IMR-90 (cell line): ENCODE data around the gene CDK5. TPM values are rescaled to one million over a fixed set of nuclear protein-coding genes. Genes with fewer than 3 reads are reported as not detected.

Source experiments
- ATAC-seq: fragments of 200-7000 bp; cut with Tn5 transposase; 2 replicates; pipeline ENCODE4 v1.9.1; 2020; ENCODE audit warnings: low read depth, mild to moderate bottlenecking, moderate library complexity
- BruUV-seq: library from RNA; stranded (reverse); fragments of 400-500 nt; replicated peaks from 2 replicates; lab custom pipeline; 2021; lab: Mats Ljungman, UMichigan
- CTCF ChIA-PET: fragments of 300-600 bp; formaldehyde crosslinking; extraction: SDS; loops from one replicate; lab custom pipeline; 2021; ENCODE audit warnings: antibody characterized with exemption; lab: Yijun Ruan, JAX
- POLR2A ChIA-PET: fragments of 300-600 bp; sonication (Branson Sonifier 250); formaldehyde crosslinking; loops from one replicate; lab custom pipeline; 2022; ENCODE audit warnings: antibody characterized with exemption; ENCODE audit not compliant: unreplicated experiment; lab: Charles Lee
- DNase-seq: peaks from one replicate; pipeline ENCODE4 v3.0.0; 2013
- H2AFZ ChIP-seq: replicated peaks from 2 replicates; pipeline ENCODE3; 2013; ENCODE audit warnings: low read length, mild to moderate bottlenecking; ENCODE audit not compliant: poor library complexity
- H2AK5ac ChIP-seq: 2 replicates; pipeline ENCODE4 v1.6.1; 2013; ENCODE audit warnings: low read depth, low read length, inconsistent platforms
- H2AK9ac ChIP-seq: replicated peaks from 2 replicates; pipeline ENCODE3; 2013; ENCODE audit warnings: mild to moderate bottlenecking, low read depth, low read length, moderate library complexity; ENCODE audit not compliant: poor library complexity
- H2BK120ac ChIP-seq: 2 replicates; pipeline ENCODE4 v1.6.1; 2013; ENCODE audit warnings: low read depth, low read length, inconsistent platforms
- H2BK15ac ChIP-seq: 3 replicates; pipeline ENCODE4 v1.6.1; 2013; ENCODE audit warnings: low read depth, low read length, inconsistent platforms
- H2BK20ac ChIP-seq: 2 replicates; pipeline ENCODE4 v1.6.1; 2013; ENCODE audit warnings: low read depth, mild to moderate bottlenecking, inconsistent platforms, low read length, moderate library complexity
- H2BK5ac ChIP-seq: 2 replicates; pipeline ENCODE4 v1.6.1; 2013; ENCODE audit warnings: mild to moderate bottlenecking, low read depth, low read length, inconsistent platforms; ENCODE audit not compliant: poor library complexity, severe bottlenecking
- H3K14ac ChIP-seq: replicated peaks from 2 replicates; pipeline ENCODE4 v1.6.1; 2013; ENCODE audit warnings: low read depth, low read length, inconsistent platforms
- H3K18ac ChIP-seq: 2 replicates; pipeline ENCODE4 v1.6.1; 2013; ENCODE audit warnings: low read depth, low read length, control low read depth
- H3K23ac ChIP-seq: 2 replicates; pipeline ENCODE4 v1.6.1; 2013; ENCODE audit warnings: low read depth, low read length, inconsistent platforms
- H3K27ac ChIP-seq: 2 replicates; pipeline ENCODE4 v1.5.1; 2013; ENCODE audit warnings: mild to moderate bottlenecking, control low read depth, low read length; ENCODE audit not compliant: insufficient read depth
- H3K27me3 ChIP-seq: 2 replicates; pipeline ENCODE4 v1.6.1; 2013; ENCODE audit warnings: low read length; ENCODE audit not compliant: control insufficient read depth, insufficient read depth
- H3K36me3 ChIP-seq: 2 replicates; pipeline ENCODE4 v1.6.1; 2013; ENCODE audit warnings: low read length, mixed read lengths; ENCODE audit not compliant: control insufficient read depth, insufficient read depth
- H3K4ac ChIP-seq: 2 replicates; pipeline ENCODE4 v1.6.1; 2013; ENCODE audit warnings: low read depth, low read length, inconsistent platforms
- H3K4me1 ChIP-seq: 2 replicates; pipeline ENCODE4 v1.6.1; 2013; ENCODE audit warnings: low read length, mixed read lengths; ENCODE audit not compliant: control insufficient read depth, insufficient read depth
- H3K4me2 ChIP-seq: 2 replicates; pipeline ENCODE4 v1.6.1; 2013; ENCODE audit warnings: low read depth, mild to moderate bottlenecking, control low read depth, low read length, moderate library complexity
- H3K4me3 ChIP-seq: 2 replicates; pipeline ENCODE4 v1.5.1; 2013; ENCODE audit warnings: low read depth, mild to moderate bottlenecking, control low read depth, low read length, moderate library complexity; ENCODE audit not compliant: insufficient read depth
- H3K56ac ChIP-seq: 2 replicates; pipeline ENCODE4 v1.6.1; 2013; ENCODE audit warnings: low read length, inconsistent platforms; ENCODE audit not compliant: insufficient read depth; ENCODE audit errors: extremely low read depth
- H3K79me1 ChIP-seq, 2 experiments: 2 replicates each; pipeline ENCODE4 v1.6.1; 2013; ENCODE audit warnings: low read length in 2 of 2, inconsistent platforms in 1 of 2, low read depth in 1 of 2
- H3K9ac ChIP-seq: 2 replicates; pipeline ENCODE4 v1.6.1; 2013; ENCODE audit warnings: low read depth, low read length, control low read depth
- H3K9me1 ChIP-seq: 2 replicates; pipeline ENCODE4 v1.6.1; 2013; ENCODE audit warnings: low read length, inconsistent platforms; ENCODE audit not compliant: insufficient read depth
- H3K9me3 ChIP-seq: 2 replicates; pipeline ENCODE4 v1.6.1; 2013; ENCODE audit warnings: low read length; ENCODE audit not compliant: control insufficient read depth, insufficient read depth
- H4K20me1 ChIP-seq: 2 replicates; pipeline ENCODE4 v1.6.1; 2013; ENCODE audit warnings: low read length, inconsistent platforms; ENCODE audit not compliant: insufficient read depth
- H4K5ac ChIP-seq: 2 replicates; pipeline ENCODE4 v1.6.1; 2013; ENCODE audit warnings: mild to moderate bottlenecking, low read depth, low read length, control low read depth
- H4K8ac ChIP-seq, 2 experiments: 2 replicates each; pipeline ENCODE4 v1.6.1; 2013; ENCODE audit warnings: low read depth in 2 of 2, low read length in 2 of 2, control low read depth in 1 of 2, inconsistent platforms in 1 of 2
- H4K91ac ChIP-seq: 2 replicates; pipeline ENCODE4 v1.6.1; 2013; ENCODE audit warnings: low read depth, low read length, inconsistent platforms; ENCODE audit not compliant: insufficient read depth
- CHD1 ChIP-seq: IDR thresholded peaks from 2 replicates; pipeline ENCODE4 v1.6.1; 2012; ENCODE audit warnings: low read depth, low read length, improper control_type of control experiment
- MXI1 ChIP-seq: IDR thresholded peaks from 2 replicates; pipeline ENCODE4 v1.6.1; 2012; ENCODE audit warnings: low read depth, mild to moderate bottlenecking, low read length, moderate library complexity, borderline replicate concordance
- POLR2A ChIP-seq: IDR thresholded peaks from 2 replicates; pipeline ENCODE4 v1.6.1; 2012; ENCODE audit warnings: mild to moderate bottlenecking, low read depth, low read length
- RAD21 ChIP-seq: IDR thresholded peaks from 2 replicates; pipeline ENCODE4 v1.6.1; 2012; ENCODE audit warnings: low read length, improper control_type of control experiment
- SMC3 ChIP-seq: fragments of 150-350 bp; IDR thresholded peaks from 2 replicates; pipeline ENCODE4 v1.6.1; 2016; ENCODE audit warnings: low read depth, mild to moderate bottlenecking, antibody characterized with exemption, low read length, moderate library complexity
- USF2 ChIP-seq: fragments of 150-350 bp; IDR thresholded peaks from 2 replicates; pipeline ENCODE4 v1.6.1; 2017; ENCODE audit warnings: mild to moderate bottlenecking, antibody characterized with exemption, low read length, low read depth
- WGBS, 2 experiments: methylation state at CpG; one replicate each; pipeline versions ENCODE4 v1.1.5 to v1.1.7; 2013; ENCODE audit warnings: missing lambda C conversion rate in 2 of 2; ENCODE audit not compliant: insufficient read length in 1 of 2; ENCODE audit errors: extremely low coverage in 2 of 2; 5-methylcytosine and 5-hydroxymethylcytosine counted together
- dilution Hi-C: fragments of 300-500 bp; cut with HindIII; formaldehyde crosslinking; loops from one replicate; pipeline ENCODE4 v1.14.3; 2018; ENCODE audit warnings: low sequenced_read_pairs; ENCODE audit not compliant: unreplicated experiment
- in situ Hi-C: fragments of 300-500 bp; cut with MboI; formaldehyde crosslinking; loops from 3 replicates; pipeline ENCODE4 v1.14.3; 2019; ENCODE audit warnings: low sequenced_read_pairs, inconsistent platforms, mixed read lengths
- intact Hi-C: fragments of 100-400 bp; cut with micrococcal nuclease; formaldehyde crosslinking; loops from 2 replicates; pipeline ENCODE4 v1.10.0; 2022
- polyA plus RNA-seq, 3 experiments: library from polyadenylated mRNA; depleted of rRNA; stranded (reverse); fragments of >200 nt; gene quantifications; 2 replicates each; pipeline ENCODE4 v1.2.3, GENCODE V29; 2012; ENCODE audit warnings: low replicate concordance in 1 of 3
- total RNA-seq: library from RNA; depleted of rRNA; stranded (reverse); fragments of >200 nt; gene quantifications from 2 replicates; pipeline ENCODE4 v1.2.3, GENCODE V29; 2012
- TF ChIP-seq, protein P1 (sequence below): fragments of 150-350 bp; IDR thresholded peaks from 2 replicates; pipeline ENCODE4 v1.6.1; 2016; ENCODE audit warnings: low read depth, mild to moderate bottlenecking, low read length, moderate library complexity, borderline replicate concordance

CDK5 gene
- total and polyA plus RNA-seq, 2 of the 4 experiments (the other 2 are of a cell fraction), result 22.4 to 34.8 TPM

DNA sequence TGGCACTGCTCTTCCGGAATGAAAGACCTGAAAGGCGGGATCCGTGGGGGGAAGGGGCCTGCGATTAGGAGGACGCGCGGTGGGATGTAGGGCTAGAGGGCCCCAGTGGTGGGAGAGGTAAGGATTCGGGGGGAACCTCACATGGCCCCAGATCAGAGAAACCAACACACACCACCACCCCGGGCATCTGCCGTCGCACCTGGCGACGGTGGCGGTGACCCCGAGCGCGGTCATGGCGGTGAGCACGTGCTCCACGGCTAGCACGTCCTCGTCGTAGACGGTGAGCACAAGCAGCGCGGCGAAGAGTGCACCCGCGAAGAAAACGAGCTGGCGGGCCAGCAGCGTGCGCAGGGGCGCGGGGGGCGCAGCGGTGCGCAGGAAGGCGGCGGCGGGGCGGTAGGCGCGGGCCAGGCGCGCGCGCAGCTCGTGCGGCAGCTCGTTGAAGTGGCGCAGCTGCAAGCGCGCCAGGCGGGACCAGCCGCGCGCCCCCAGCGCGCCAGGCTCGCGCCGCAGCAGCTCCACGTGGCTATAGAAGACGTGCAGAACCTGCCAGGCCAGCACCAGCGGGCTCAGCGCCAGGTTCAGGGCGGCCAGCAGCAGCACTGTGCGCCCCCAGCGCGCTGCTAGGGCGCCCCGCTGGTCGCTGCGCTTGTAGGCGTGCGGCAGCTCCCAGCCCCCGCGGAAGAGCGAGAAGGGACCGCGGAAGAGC, 39.1 kb downstream of the CDK5 start:
- no peaks in the 10 kb centered on the region for H4K20me1 ChIP-seq
- WGBS, 2 experiments, result 4% methylated on average over 39 of the region's 82 CpGs; no CpG with 5 or more reads in 1 of the 2 experiments
- H3K9me3 ChIP-seq, result no peaks in the 10 kb centered on the region
- no peak overlapping the region for H2BK120ac ChIP-seq
- no TSS peak for BruUV-seq
- H2AK9ac ChIP-seq, result peak overlapping the region; percentile 85
- H3K4me2 ChIP-seq, result peak overlapping the region; percentile 66
- H2AK5ac ChIP-seq, result no peak overlapping the region
- H3K18ac ChIP-seq, result no peak overlapping the region
- H3K36me3 ChIP-seq, result no peaks in the 10 kb centered on the region
- DNase-seq (no peak), ATAC-seq (peak; percentile 51)
- no peak overlapping the region for H2BK20ac ChIP-seq
- POLR2A ChIA-PET, result no interaction called here
- H3K4me3 ChIP-seq, result peak overlapping the region; percentile 23
- in situ Hi-C loops, result no loop called here
- H3K4ac ChIP-seq, result no peak overlapping the region
- no peak overlapping the region for H2BK5ac ChIP-seq
- H4K91ac ChIP-seq, result no peak overlapping the region; the same call in 1 of the 2 replicates
- no peaks in the 10 kb centered on the region for H3K79me1 ChIP-seq
- peak overlapping the region; percentile 84 for H2AFZ ChIP-seq
- no peak overlapping the region for H4K8ac ChIP-seq
- H3K27ac ChIP-seq, result no peak overlapping the region
- H2BK15ac ChIP-seq, result no peak overlapping the region
- no peak for TF ChIP-seq RAD21
- 0 out of 2 replicates have a peak, but pooled peaks have one; percentile 9 for TF ChIP-seq MXI1
- TF ChIP-seq SMC3, result no peak
- TF ChIP-seq, protein P1, sequence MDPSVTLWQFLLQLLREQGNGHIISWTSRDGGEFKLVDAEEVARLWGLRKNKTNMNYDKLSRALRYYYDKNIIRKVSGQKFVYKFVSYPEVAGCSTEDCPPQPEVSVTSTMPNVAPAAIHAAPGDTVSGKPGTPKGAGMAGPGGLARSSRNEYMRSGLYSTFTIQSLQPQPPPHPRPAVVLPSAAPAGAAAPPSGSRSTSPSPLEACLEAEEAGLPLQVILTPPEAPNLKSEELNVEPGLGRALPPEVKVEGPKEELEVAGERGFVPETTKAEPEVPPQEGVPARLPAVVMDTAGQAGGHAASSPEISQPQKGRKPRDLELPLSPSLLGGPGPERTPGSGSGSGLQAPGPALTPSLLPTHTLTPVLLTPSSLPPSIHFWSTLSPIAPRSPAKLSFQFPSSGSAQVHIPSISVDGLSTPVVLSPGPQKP, result no peak
- no peak for TF ChIP-seq POLR2A
- TF ChIP-seq CHD1, result no peak
- TF ChIP-seq USF2, result 0 out of 2 replicates have a peak, but pooled peaks have one; percentile 5
- intact Hi-C loops, result loop anchor here (2.0 kb wide), 1 partner anchor 56 kb away; no protein-coding TSS in a partner anchor
- H3K27me3 ChIP-seq, result peaks cover 64% of the 10 kb centered on the region
- no peak overlapping the region for H3K56ac ChIP-seq
- no peak overlapping the region for H3K9ac ChIP-seq
- CTCF ChIA-PET, result interaction anchor here (0.5 to 1.1 kb wide), 6 partner anchors 10 to 1267 kb away, joined by 3 to 8 read pairs (median 4); partner anchors contain the start of gene ABCB8
- dilution Hi-C loops, result no loop called here
- peak overlapping the region; percentile 38; the same call in 1 of the 2 replicates for H3K23ac ChIP-seq
- H4K5ac ChIP-seq, result no peak overlapping the region
- peaks cover 3% of the 10 kb centered on the region; the same call in 1 of the 2 replicates for H3K4me1 ChIP-seq
- no peaks in the 10 kb centered on the region for H3K9me1 ChIP-seq
- no peak overlapping the region for H3K14ac ChIP-seq
